Measurements from ENCODE around the gene EGFR.

The EGFR gene

DNA sequence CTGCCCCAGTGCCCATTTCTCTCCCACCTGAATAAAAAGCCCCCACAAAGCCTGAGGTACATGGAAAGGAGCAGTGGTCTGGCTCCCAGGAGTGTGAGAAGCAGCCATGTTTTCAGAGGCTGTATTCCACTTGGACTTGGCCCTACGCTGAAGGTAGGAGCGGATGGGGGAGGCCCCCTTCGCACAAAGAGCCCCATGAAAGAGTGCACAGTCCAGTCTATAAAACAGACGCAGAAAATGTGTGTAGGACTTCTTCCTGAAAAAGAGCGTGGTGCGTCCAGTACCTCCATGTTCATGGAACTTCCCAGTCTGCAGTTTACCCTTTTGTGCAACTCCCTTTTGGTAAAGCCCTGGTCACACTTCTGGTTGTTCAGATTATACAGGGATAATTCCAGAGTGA, 69.3 kb downstream of the EGFR start:
- TF ChIP-seq, protein P1, sequence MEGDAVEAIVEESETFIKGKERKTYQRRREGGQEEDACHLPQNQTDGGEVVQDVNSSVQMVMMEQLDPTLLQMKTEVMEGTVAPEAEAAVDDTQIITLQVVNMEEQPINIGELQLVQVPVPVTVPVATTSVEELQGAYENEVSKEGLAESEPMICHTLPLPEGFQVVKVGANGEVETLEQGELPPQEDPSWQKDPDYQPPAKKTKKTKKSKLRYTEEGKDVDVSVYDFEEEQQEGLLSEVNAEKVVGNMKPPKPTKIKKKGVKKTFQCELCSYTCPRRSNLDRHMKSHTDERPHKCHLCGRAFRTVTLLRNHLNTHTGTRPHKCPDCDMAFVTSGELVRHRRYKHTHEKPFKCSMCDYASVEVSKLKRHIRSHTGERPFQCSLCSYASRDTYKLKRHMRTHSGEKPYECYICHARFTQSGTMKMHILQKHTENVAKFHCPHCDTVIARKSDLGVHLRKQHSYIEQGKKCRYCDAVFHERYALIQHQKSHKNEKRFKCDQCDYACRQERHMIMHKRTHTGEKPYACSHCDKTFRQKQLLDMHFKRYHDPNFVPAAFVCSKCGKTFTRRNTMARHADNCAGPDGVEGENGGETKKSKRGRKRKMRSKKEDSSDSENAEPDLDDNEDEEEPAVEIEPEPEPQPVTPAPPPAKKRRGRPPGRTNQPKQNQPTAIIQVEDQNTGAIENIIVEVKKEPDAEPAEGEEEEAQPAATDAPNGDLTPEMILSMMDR (IDR thresholded peaks at IDR 0.05; ENCODE audit: low read depth, low read length, poor library complexity, severe bottlenecking) = no peak
- TF ChIP-seq EZH2phosphoT487 (IDR thresholded peaks at IDR 0.05; ENCODE audit: borderline replicate concordance, low read length) = no peak
- H3K4me1 ChIP-seq (ENCODE audit: control insufficient read depth, low read length) = peaks cover 28% of the 10 kb centered on the region
- no peaks in the 10 kb centered on the region for H3K79me2 ChIP-seq (ENCODE audit: control insufficient read depth, low read length)
- H3K27me3 ChIP-seq (ENCODE audit: control insufficient read depth, low read length) = no peaks in the 10 kb centered on the region
- H4K20me1 ChIP-seq (ENCODE audit: control insufficient read depth, insufficient read depth, low read depth, low read length) = no peaks in the 10 kb centered on the region
- H3F3A ChIP-seq (ENCODE audit: control insufficient read depth, insufficient read depth) = no peaks in the 10 kb centered on the region
- H3K4me3 ChIP-seq (ENCODE audit: low read length) = no peak overlapping the region
- no peaks in the 10 kb centered on the region for H3K9me3 ChIP-seq (ENCODE audit: control insufficient read depth, insufficient read depth, low read length)
- no peak overlapping the region for H3K27ac ChIP-seq (ENCODE audit: low read depth, low read length)
- no peaks in the 10 kb centered on the region for H3K36me3 ChIP-seq (ENCODE audit: control insufficient read depth, low read length)
- H3K9me2 ChIP-seq (replicated peaks; ENCODE audit: control insufficient read depth, low read length) = no peaks in the 10 kb centered on the region
- H3K4me2 ChIP-seq (ENCODE audit: low read length) = no peak overlapping the region

DNA sequence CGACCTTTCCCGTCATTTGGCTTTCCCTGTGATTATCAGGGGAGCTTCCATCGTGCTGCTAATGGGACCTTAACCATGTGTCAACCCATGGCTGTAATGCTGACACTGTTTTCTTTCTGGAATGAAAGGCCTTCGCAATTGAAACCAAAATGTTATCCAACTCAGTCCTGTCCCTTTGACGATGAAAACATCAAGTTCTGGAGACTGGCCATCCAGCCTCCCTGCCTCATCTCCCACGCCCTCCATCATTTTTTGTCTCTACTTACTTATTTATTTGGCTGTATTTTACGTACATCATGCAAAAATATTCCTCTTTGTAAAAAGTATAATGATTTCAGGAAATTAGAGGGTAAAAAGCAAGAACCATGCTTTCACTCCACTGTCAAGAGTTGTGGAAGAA, 69.8 kb downstream of the EGFR start:
- H3K79me2 ChIP-seq (ENCODE audit: control insufficient read depth, low read length) = no peaks in the 10 kb centered on the region
- H3F3A ChIP-seq (ENCODE audit: control insufficient read depth, insufficient read depth) = no peaks in the 10 kb centered on the region
- H3K9me3 ChIP-seq (ENCODE audit: control insufficient read depth, insufficient read depth, low read length) = no peaks in the 10 kb centered on the region

DNA sequence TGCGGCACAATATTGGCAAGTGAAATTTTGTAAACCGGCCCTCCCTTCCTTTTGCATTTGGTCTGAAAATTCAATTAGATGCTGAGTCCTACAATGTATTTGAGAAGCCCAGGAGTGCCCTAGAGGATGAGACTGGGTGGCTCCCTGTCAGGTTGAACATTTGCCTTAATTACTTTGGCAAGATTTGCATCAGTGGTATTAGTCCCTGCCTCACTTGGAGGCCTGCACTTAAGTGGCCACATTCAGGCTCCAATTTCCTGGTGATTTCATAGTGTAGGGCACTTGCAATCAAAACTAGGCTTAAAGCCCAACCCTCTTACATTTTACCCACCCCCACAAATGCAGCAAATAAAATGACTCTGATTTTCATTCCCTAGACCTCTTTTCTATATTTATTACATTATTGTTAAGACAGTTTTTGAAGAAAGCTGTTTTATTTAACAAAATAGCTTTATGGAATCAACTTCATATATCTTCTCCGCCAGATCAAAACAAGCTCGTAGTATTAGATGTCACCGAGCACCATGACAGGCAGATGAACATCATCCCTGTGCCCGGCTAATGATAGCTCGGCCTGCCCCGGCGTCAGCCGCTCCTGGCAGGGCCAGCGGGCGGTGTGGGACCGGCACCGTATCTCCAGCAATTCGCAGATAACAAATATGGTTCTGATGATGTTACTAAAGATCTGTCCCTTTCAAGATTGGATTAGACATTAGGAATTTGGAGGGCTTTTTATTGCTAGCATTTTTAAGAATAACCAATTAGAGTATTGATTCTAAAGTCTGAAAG, 73.6 kb downstream of the EGFR start:
- no peaks in the 10 kb centered on the region for H3K79me2 ChIP-seq (ENCODE audit: control insufficient read depth, low read length)
- peaks cover 8% of the 10 kb centered on the region for H3K4me1 ChIP-seq (ENCODE audit: control insufficient read depth, low read length)
- no peaks in the 10 kb centered on the region for H3K9me2 ChIP-seq (replicated peaks; ENCODE audit: control insufficient read depth, low read length)
- no peaks in the 10 kb centered on the region for H3K36me3 ChIP-seq (ENCODE audit: control insufficient read depth, low read length)
- no peak overlapping the region for H3K4me3 ChIP-seq (ENCODE audit: low read length)
- no peaks in the 10 kb centered on the region for H3K27me3 ChIP-seq (ENCODE audit: control insufficient read depth, low read length)
- no peak overlapping the region for H3K4me2 ChIP-seq (ENCODE audit: low read length)
- TF ChIP-seq, protein P1 (IDR thresholded peaks at IDR 0.05; ENCODE audit: low read depth, low read length, poor library complexity, severe bottlenecking) = no peak
- TF ChIP-seq EZH2phosphoT487 (IDR thresholded peaks at IDR 0.05; ENCODE audit: borderline replicate concordance, low read length) = no peak
- H4K20me1 ChIP-seq (ENCODE audit: control insufficient read depth, insufficient read depth, low read depth, low read length) = no peaks in the 10 kb centered on the region
- no peaks in the 10 kb centered on the region for H3K9me3 ChIP-seq (ENCODE audit: control insufficient read depth, insufficient read depth, low read length)
- H3F3A ChIP-seq (ENCODE audit: control insufficient read depth, insufficient read depth) = no peaks in the 10 kb centered on the region
- H3K27ac ChIP-seq (ENCODE audit: low read depth, low read length) = no peak overlapping the region

More for the DNA sequence above, 69.8 kb downstream of the EGFR start:
- H3K4me3 ChIP-seq (ENCODE audit: low read length) = no peak overlapping the region
- no peaks in the 10 kb centered on the region for H3K36me3 ChIP-seq (ENCODE audit: control insufficient read depth, low read length)
- TF ChIP-seq, protein P1 (IDR thresholded peaks at IDR 0.05; ENCODE audit: low read depth, low read length, poor library complexity, severe bottlenecking) = no peak
- TF ChIP-seq EZH2phosphoT487 (IDR thresholded peaks at IDR 0.05; ENCODE audit: borderline replicate concordance, low read length) = no peak
- no peaks in the 10 kb centered on the region for H4K20me1 ChIP-seq (ENCODE audit: control insufficient read depth, insufficient read depth, low read depth, low read length)
- no peaks in the 10 kb centered on the region for H3K9me2 ChIP-seq (replicated peaks; ENCODE audit: control insufficient read depth, low read length)
- no peak overlapping the region for H3K4me2 ChIP-seq (ENCODE audit: low read length)
- H3K4me1 ChIP-seq (ENCODE audit: control insufficient read depth, low read length) = peaks cover 28% of the 10 kb centered on the region
- H3K27me3 ChIP-seq (ENCODE audit: control insufficient read depth, low read length) = no peaks in the 10 kb centered on the region
- H3K27ac ChIP-seq (ENCODE audit: low read depth, low read length) = no peak overlapping the region
